Neuronal stem cell (in vitro differentiated cells): ENCODE data around the gene RAD51B.

ENCODE experiments used
- DNase-seq: peaks from one replicate; pipeline ENCODE4 v3.0.0-alpha.2; 2013; ENCODE audit warnings: low spot score
- H2AFZ ChIP-seq: one replicate; pipeline ENCODE4 v1.6.1; 2013; ENCODE audit warnings: mild to moderate bottlenecking, low read length, inconsistent platforms
- H2AK5ac ChIP-seq: 2 replicates; pipeline ENCODE4 v1.6.1; 2013; ENCODE audit warnings: low read depth, mild to moderate bottlenecking, inconsistent platforms, low read length, moderate library complexity, mixed read lengths
- H2BK120ac ChIP-seq: 2 replicates; pipeline ENCODE4 v1.6.1; 2013; ENCODE audit warnings: low read depth, mild to moderate bottlenecking, inconsistent platforms, low read length, moderate library complexity, mixed read lengths
- H2BK12ac ChIP-seq: one replicate; pipeline ENCODE4 v1.6.1; 2013; ENCODE audit warnings: low read length, inconsistent platforms
- H2BK15ac ChIP-seq: 2 replicates; pipeline ENCODE4 v1.6.1; 2013; ENCODE audit warnings: mild to moderate bottlenecking, low read length, inconsistent platforms, mixed read lengths
- H2BK5ac ChIP-seq: one replicate; pipeline ENCODE4 v1.6.1; 2013; ENCODE audit warnings: inconsistent platforms, mild to moderate bottlenecking, low read length, moderate library complexity
- H3K14ac ChIP-seq: one replicate; pipeline ENCODE4 v1.6.1; 2013; ENCODE audit warnings: low read length, inconsistent platforms
- H3K18ac ChIP-seq: 2 replicates; pipeline ENCODE4 v1.6.1; 2013; ENCODE audit warnings: low read length, inconsistent platforms
- H3K23ac ChIP-seq: 2 replicates; pipeline ENCODE4 v1.6.1; 2013; ENCODE audit warnings: low read depth, mild to moderate bottlenecking, mixed read lengths, low read length, inconsistent platforms; ENCODE audit not compliant: poor library complexity
- H3K27ac ChIP-seq: replicated peaks from 3 replicates; pipeline ENCODE4 v1.5.1; 2013; ENCODE audit warnings: low read length, inconsistent platforms
- H3K27me3 ChIP-seq, 3 experiments: 2 replicates each; pipeline ENCODE4 v1.6.1; 2013; ENCODE audit warnings: low read length in 3 of 3, mild to moderate bottlenecking in 2 of 3, inconsistent platforms in 1 of 3, low read depth in 1 of 3, mixed read lengths in 1 of 3, moderate library complexity in 1 of 3; ENCODE audit not compliant: control insufficient read depth in 3 of 3, insufficient read depth in 3 of 3
- H3K36me3 ChIP-seq, 2 donors: replicated peaks in 1 of 2; 2 replicates each; pipeline ENCODE4 v1.6.1; 2013; ENCODE audit warnings: low read length in 2 of 2; ENCODE audit not compliant: control insufficient read depth in 2 of 2, insufficient read depth in 2 of 2
- H3K4ac ChIP-seq: 2 replicates; pipeline ENCODE4 v1.6.1; 2013; ENCODE audit warnings: inconsistent platforms, mild to moderate bottlenecking, low read length, moderate library complexity
- H3K4me1 ChIP-seq, 2 donors: 1 replicate in 1 of 2; 2 replicates in 1 of 2; pipeline ENCODE4 v1.6.1; 2013; ENCODE audit warnings: low read length in 2 of 2, low read depth in 1 of 2; ENCODE audit not compliant: control insufficient read depth in 2 of 2, insufficient read depth in 1 of 2
- H3K4me2 ChIP-seq: one replicate; pipeline ENCODE4 v1.6.1; 2013; ENCODE audit warnings: mild to moderate bottlenecking, low read length, inconsistent platforms; ENCODE audit not compliant: insufficient read depth, poor library complexity, severe bottlenecking
- H3K4me3 ChIP-seq, 2 donors: 2 replicates each; pipeline ENCODE4 v1.5.1; 2013; ENCODE audit warnings: low read length in 2 of 2, mild to moderate bottlenecking in 2 of 2, inconsistent platforms in 1 of 2, moderate library complexity in 1 of 2
- H3K79me1 ChIP-seq: one replicate; pipeline ENCODE4 v1.6.1; 2013; ENCODE audit warnings: low read depth, mild to moderate bottlenecking, inconsistent platforms, low read length, moderate library complexity
- H3K9ac ChIP-seq: one replicate; pipeline ENCODE4 v1.6.1; 2013; ENCODE audit warnings: mild to moderate bottlenecking, low read depth, low read length, inconsistent platforms; ENCODE audit not compliant: poor library complexity
- H3K9me3 ChIP-seq, 2 donors: replicated peaks in 1 of 2; 2 replicates each; pipeline versions ENCODE3 to v1.6.1; 2013; ENCODE audit warnings: low read length in 2 of 2, mild to moderate bottlenecking in 2 of 2, inconsistent platforms in 1 of 2, low read depth in 1 of 2, mixed read lengths in 1 of 2, moderate library complexity in 1 of 2; ENCODE audit not compliant: control insufficient read depth in 2 of 2, insufficient read depth in 1 of 2
- H4K8ac ChIP-seq: one replicate; pipeline ENCODE4 v1.6.1; 2013; ENCODE audit warnings: low read depth, mild to moderate bottlenecking, inconsistent platforms, low read length, moderate library complexity
- H4K91ac ChIP-seq: one replicate; pipeline ENCODE4 v1.6.1; 2013; ENCODE audit warnings: low read length, low read depth, mild to moderate bottlenecking, inconsistent platforms; ENCODE audit not compliant: poor library complexity
- WGBS, 2 donors: extraction: QIAGEN DNeasy Blood & Tissue Kit; methylation state at CpG; one replicate each; pipeline ENCODE4 v1.1.7; 2013; ENCODE audit warnings: missing lambda C conversion rate in 2 of 2, mixed read lengths in 1 of 2; ENCODE audit not compliant: insufficient read length in 2 of 2, insufficient replicate concordance in 1 of 2; ENCODE audit errors: extremely low coverage in 2 of 2; 5-methylcytosine and 5-hydroxymethylcytosine counted together

Gene RAD51B

GRCh38 chr14:68325267-68325807 lies 505.8 kb downstream of the RAD51B start:
- no peak overlapping the region for H3K14ac ChIP-seq
- H3K79me1 ChIP-seq = no peaks in the 10 kb centered on the region
- H2BK120ac ChIP-seq = no peak overlapping the region
- no peak overlapping the region for H3K23ac ChIP-seq
- no peak overlapping the region for H3K4me2 ChIP-seq
- no peak overlapping the region for H3K27ac ChIP-seq
- no peak overlapping the region for H2AFZ ChIP-seq
- no peak overlapping the region for H2BK15ac ChIP-seq
- H2AK5ac ChIP-seq = no peak overlapping the region
- no peak overlapping the region for H2BK12ac ChIP-seq
- no peak overlapping the region for H3K18ac ChIP-seq
- no peak overlapping the region for H3K9ac ChIP-seq
- DNase-seq = no peak
- no peak overlapping the region for H4K91ac ChIP-seq
- H3K27me3 ChIP-seq = peaks cover 0 to 26% (median 0%) of the 10 kb centered on the region in 3 experiments
- H3K9me3 ChIP-seq = peaks cover 0 to 3% of the 10 kb centered on the region in 2 donors
- H3K36me3 ChIP-seq = no peaks in the 10 kb centered on the region
- no peak overlapping the region for H4K8ac ChIP-seq
- no CpG with 5 or more reads among the region's 5 CpGs for WGBS, 2 donors
- peaks cover 0 to 2% of the 10 kb centered on the region in 2 donors for H3K4me1 ChIP-seq
- H3K4ac ChIP-seq = no peak overlapping the region
- no peak overlapping the region for H2BK5ac ChIP-seq
- H3K4me3 ChIP-seq = no peak overlapping the region

GRCh38 chr14:68327231-68327630 lies 507.7 kb downstream of the RAD51B start:
- H3K27me3 ChIP-seq = peaks cover 0 to 9% (median 0%) of the 10 kb centered on the region in 3 experiments
- no peak overlapping the region for H2AFZ ChIP-seq
- H3K4me1 ChIP-seq = peaks cover 1 to 2% of the 10 kb centered on the region in 2 donors
- no peak overlapping the region for H2BK12ac ChIP-seq
- DNase-seq = no peak
- H3K36me3 ChIP-seq = no peaks in the 10 kb centered on the region
- H4K91ac ChIP-seq = no peak overlapping the region
- WGBS, 2 donors = no CpG with 5 or more reads among the region's 3 CpGs
- no peak overlapping the region for H3K18ac ChIP-seq
- H2AK5ac ChIP-seq = no peak overlapping the region
- no peak overlapping the region for H4K8ac ChIP-seq
- no peak overlapping the region for H3K23ac ChIP-seq
- no peak overlapping the region for H3K14ac ChIP-seq
- H3K9ac ChIP-seq = no peak overlapping the region
- H3K9me3 ChIP-seq = no peaks in the 10 kb centered on the region
- H2BK15ac ChIP-seq = no peak overlapping the region
- H3K4ac ChIP-seq = no peak overlapping the region
- H3K79me1 ChIP-seq = no peaks in the 10 kb centered on the region
- H2BK120ac ChIP-seq = no peak overlapping the region
- no peak overlapping the region for H3K4me2 ChIP-seq
- no peak overlapping the region for H2BK5ac ChIP-seq
- H3K27ac ChIP-seq = no peak overlapping the region
- no peak overlapping the region for H3K4me3 ChIP-seq

GRCh38 chr14:68328509-68328908 lies 508.9 kb downstream of the RAD51B start:
- Histone ChIP-seq H2AFZ (no peak overlapping the region), H3K9me3 (no peaks in the 10 kb centered on the region), H2BK5ac (no peak overlapping the region), H3K9ac (no peak overlapping the region), H3K23ac (no peak overlapping the region), H3K27ac (no peak overlapping the region), H3K36me3 (no peaks in the 10 kb centered on the region), H2BK120ac (no peak overlapping the region), H2BK12ac (no peak overlapping the region), H2AK5ac (no peak overlapping the region), H4K8ac (no peak overlapping the region), H3K27me3 (no peaks in the 10 kb centered on the region), H3K4me2 (no peak overlapping the region), H2BK15ac (no peak overlapping the region), H4K91ac (no peak overlapping the region), H3K4me3 (no peak overlapping the region), H3K4ac (no peak overlapping the region), H3K79me1 (no peaks in the 10 kb centered on the region), H3K18ac (no peak overlapping the region), H3K14ac (no peak overlapping the region), H3K4me1 (peaks cover 4% of the 10 kb centered on the region in 2 donors)
- no peak for DNase-seq
- no CpG with 5 or more reads among the region's 3 CpGs for WGBS, 2 donors

DNA sequence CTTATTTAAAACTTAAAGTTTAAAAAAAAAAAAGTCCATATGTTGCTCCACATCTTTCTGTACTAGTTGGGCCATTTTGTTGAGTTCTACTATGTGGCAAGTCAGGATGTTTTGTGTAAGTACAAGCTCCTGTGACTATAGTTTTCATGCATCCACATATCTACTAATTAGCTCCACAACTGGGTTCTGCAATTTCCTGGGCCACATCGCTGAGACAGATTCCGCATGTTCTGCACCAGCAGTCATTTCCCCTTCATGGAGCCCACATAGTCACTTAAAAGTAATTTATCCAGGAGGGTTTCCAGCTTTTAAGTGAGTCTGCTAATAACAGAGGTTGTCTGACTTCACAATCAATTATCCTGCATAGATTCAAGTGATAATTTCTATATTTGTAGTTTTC lies 511.8 kb downstream of the RAD51B start:
- no peak overlapping the region for H4K91ac ChIP-seq
- H3K14ac ChIP-seq = no peak overlapping the region
- no peaks in the 10 kb centered on the region for H3K27me3 ChIP-seq
- H2BK12ac ChIP-seq = no peak overlapping the region
- no peak overlapping the region for H2BK120ac ChIP-seq
- H3K18ac ChIP-seq = no peak overlapping the region
- H3K79me1 ChIP-seq = no peaks in the 10 kb centered on the region
- H3K23ac ChIP-seq = no peak overlapping the region
- no peaks in the 10 kb centered on the region for H3K36me3 ChIP-seq
- H2AFZ ChIP-seq = no peak overlapping the region
- no peak for DNase-seq
- H3K27ac ChIP-seq = no peak overlapping the region
- no peak overlapping the region for H3K4ac ChIP-seq
- WGBS, 2 donors = no CpG with 5 or more reads among the region's 2 CpGs
- no peak overlapping the region for H3K9ac ChIP-seq
- H3K4me2 ChIP-seq = no peak overlapping the region
- H3K9me3 ChIP-seq = no peaks in the 10 kb centered on the region
- no peak overlapping the region for H4K8ac ChIP-seq
- H3K4me1 ChIP-seq = peaks cover 4% of the 10 kb centered on the region in 2 donors
- no peak overlapping the region for H2BK15ac ChIP-seq
- H3K4me3 ChIP-seq = no peak overlapping the region
- H2BK5ac ChIP-seq = no peak overlapping the region
- no peak overlapping the region for H2AK5ac ChIP-seq
